ENCODE measurements around the gene PALD1. TPM values are rescaled to one million over a fixed set of nuclear protein-coding genes. Genes with fewer than 3 reads are reported as not detected.

Gene PALD1
- total RNA-seq, 4 donors from 2014 or later: 6.2 to 12.1 (median 7.7) TPM

DNA sequence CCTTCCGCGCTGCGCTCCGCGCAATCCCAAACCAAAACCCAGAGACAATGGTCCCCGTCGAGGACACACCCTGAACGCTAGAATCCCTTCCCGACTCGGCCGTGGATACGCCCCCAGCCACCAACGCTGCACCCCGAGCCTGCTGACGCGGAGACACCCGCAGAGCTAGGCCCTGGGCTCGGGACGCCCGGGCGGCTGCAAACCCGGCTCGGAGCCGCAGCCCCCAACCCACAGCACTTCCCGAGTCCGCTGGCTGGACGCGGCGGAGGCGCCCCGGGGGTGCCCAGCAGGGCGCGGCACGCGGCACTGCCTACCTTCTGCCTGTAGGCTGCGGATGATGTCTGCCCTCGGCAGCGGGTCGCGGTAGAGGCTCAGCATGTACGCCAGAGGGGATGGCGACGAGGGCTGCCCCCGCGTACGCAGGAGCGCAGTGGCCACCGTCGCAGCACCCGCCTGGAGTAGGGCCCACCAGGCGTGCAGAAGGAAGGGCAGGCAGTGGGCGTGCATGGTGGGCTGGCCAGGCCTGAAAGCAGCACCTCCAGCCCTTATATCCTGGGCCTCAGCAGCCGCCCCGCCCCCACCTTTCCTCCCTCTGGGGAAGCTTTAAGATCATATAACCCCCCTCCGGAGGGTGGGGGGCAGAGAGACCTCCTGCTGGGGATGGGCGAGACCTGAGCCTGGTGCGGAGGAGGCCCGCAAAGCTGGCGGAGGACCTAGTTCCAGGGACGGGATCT is 37.2 kb upstream of the PALD1 start, which contains the start of gene NODAL:
NODAL (minus strand) TSS at position 521 of the 734 bp plus-strand sequence; CDS start at position 507, 14 bp downstream.
- Histone ChIP-seq H3K4me3 (peak within 1 kb of the TSS; percentile 34), H3K4me1 (peaks cover 25% of the 10 kb centered on the region), H3K9me3 (no peaks in the 10 kb centered on the region), H3K36me3 (no peaks in the 10 kb centered on the region), H3K27me3 (peaks cover 44% of the 10 kb centered on the region), H3K27ac (no peak within 1 kb of the TSS)
- WGBS: 2% methylated on average over 29 of the region's 60 CpGs
- DNase-seq (ENCODE audit: low spot score in 2 of 2): no peak
- TF ChIP-seq POLR2AphosphoS5 (IDR thresholded peaks at IDR 0.05) (no peak), POLR2A (IDR thresholded peaks at IDR 0.05) (no peak), EP300 (IDR thresholded peaks at IDR 0.05) (no peak)
- TF ChIP-seq, protein P1, sequence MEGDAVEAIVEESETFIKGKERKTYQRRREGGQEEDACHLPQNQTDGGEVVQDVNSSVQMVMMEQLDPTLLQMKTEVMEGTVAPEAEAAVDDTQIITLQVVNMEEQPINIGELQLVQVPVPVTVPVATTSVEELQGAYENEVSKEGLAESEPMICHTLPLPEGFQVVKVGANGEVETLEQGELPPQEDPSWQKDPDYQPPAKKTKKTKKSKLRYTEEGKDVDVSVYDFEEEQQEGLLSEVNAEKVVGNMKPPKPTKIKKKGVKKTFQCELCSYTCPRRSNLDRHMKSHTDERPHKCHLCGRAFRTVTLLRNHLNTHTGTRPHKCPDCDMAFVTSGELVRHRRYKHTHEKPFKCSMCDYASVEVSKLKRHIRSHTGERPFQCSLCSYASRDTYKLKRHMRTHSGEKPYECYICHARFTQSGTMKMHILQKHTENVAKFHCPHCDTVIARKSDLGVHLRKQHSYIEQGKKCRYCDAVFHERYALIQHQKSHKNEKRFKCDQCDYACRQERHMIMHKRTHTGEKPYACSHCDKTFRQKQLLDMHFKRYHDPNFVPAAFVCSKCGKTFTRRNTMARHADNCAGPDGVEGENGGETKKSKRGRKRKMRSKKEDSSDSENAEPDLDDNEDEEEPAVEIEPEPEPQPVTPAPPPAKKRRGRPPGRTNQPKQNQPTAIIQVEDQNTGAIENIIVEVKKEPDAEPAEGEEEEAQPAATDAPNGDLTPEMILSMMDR (IDR thresholded peaks at IDR 0.05): no peak

DNA sequence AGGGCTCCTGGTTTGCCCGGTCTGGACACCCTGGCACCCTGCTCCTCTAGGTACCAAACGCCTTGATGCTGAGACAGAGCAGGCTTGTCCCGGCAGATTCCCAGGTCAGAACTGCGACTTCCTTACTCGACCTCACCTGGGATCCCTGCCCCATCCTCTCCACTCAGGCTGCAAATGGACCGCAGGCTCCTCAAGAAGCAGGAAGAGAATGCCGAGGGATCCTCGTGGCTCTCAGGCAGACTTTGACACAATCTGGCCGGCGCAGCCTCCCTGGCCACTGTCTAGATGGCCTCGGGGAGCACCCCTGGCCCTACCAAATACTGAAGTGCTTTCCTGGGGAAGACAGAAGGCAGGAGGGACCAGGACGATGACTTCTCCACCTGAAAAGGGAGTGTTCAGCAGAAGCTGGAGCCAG is 36.7 kb upstream of the PALD1 start:
- Histone ChIP-seq H3K27ac (no peak overlapping the region), H3K27me3 (peaks cover 44% of the 10 kb centered on the region), H3K4me3 (no peak overlapping the region), H3K9me3 (no peaks in the 10 kb centered on the region), H3K36me3 (no peaks in the 10 kb centered on the region), H3K4me1 (peaks cover 25% of the 10 kb centered on the region)
- DNase-seq (ENCODE audit: low spot score in 2 of 2): no peak
- TF ChIP-seq EP300 (IDR thresholded peaks at IDR 0.05) (no peak), POLR2A (IDR thresholded peaks at IDR 0.05) (no peak), POLR2AphosphoS5 (IDR thresholded peaks at IDR 0.05) (no peak)
- TF ChIP-seq, protein P1 (IDR thresholded peaks at IDR 0.05): no peak
- 53% methylated on average over 2 of the region's 12 CpGs for WGBS

- whole genome bisulfite sequencing: 74% methylated on average over 6 of the region's 6 CpGs
- DNase-seq (ENCODE audit: low spot score in 2 of 2): no peak
- Histone ChIP-seq H3K9me3 (no peaks in the 10 kb centered on the region), H3K4me1 (peaks cover 25% of the 10 kb centered on the region), H3K27ac (no peak overlapping the region), H3K4me3 (no peak overlapping the region), H3K36me3 (no peaks in the 10 kb centered on the region), H3K27me3 (peaks cover 44% of the 10 kb centered on the region)
- TF ChIP-seq, protein P1 (IDR thresholded peaks at IDR 0.05): no peak
- no peak for TF ChIP-seq EP300 (IDR thresholded peaks at IDR 0.05)
- TF ChIP-seq POLR2AphosphoS5 (IDR thresholded peaks at IDR 0.05): no peak
- TF ChIP-seq POLR2A (IDR thresholded peaks at IDR 0.05): no peak
These were observed 36.1 kb upstream of the PALD1 start for GRCh38 chr10:70442332-70442988.

DNA sequence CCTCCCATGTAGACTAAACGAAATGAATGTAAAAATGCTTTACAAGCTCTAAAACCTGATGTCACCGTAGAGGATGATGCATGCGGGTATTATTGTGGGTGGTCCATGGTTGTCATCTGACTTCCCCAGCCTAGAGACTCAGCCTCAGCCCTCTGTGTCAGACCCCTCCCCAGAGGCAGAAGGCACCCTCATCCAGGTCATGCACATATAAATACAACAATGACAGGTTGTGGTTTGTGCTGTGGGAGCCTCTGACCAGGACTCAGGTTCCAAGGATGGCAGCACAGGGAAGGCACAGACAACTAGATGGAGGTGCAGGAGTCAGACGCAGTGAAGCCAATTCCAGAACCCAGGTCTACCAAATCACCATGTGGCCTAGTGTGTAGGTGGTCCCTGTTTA is 33.8 kb upstream of the PALD1 start:
- TF ChIP-seq, protein P1 (IDR thresholded peaks at IDR 0.05): no peak
- TF ChIP-seq POLR2A (IDR thresholded peaks at IDR 0.05): no peak
- TF ChIP-seq EP300 (IDR thresholded peaks at IDR 0.05): no peak
- no peak for TF ChIP-seq POLR2AphosphoS5 (IDR thresholded peaks at IDR 0.05)
- Histone ChIP-seq H3K4me1 (peaks cover 25% of the 10 kb centered on the region), H3K9me3 (no peaks in the 10 kb centered on the region), H3K27ac (no peak overlapping the region), H3K4me3 (no peak overlapping the region), H3K27me3 (peaks cover 30% of the 10 kb centered on the region), H3K36me3 (no peaks in the 10 kb centered on the region)
- WGBS: 94% methylated on average over 4 of the region's 4 CpGs
- no peak for DNase-seq (ENCODE audit: low spot score in 2 of 2)

Measured in suprapubic skin (tissue), 4 donors.